GM21381 (cell line): ENCODE results near the gene MSLN.
A peak's percentile ranks its signal among the peaks of the same experiment; 100 is the strongest.
"Not testable (repeated sequence)": the region's sequence is repeated elsewhere in the genome, so short reads cannot be mapped to it uniquely, and the experiment has no call there.

Source experiments
- ATAC-seq: cut with Tn5 transposase; IDR thresholded peaks from one replicate; pipeline ENCODE4 v1.9.1; 2021; ENCODE audit warnings: mild to moderate bottlenecking, moderate library complexity; ENCODE audit not compliant: unreplicated experiment

Gene MSLN

GRCh38 chr16:760545-761343 is at the start of gene MSLN:
MSLN (plus strand) TSS chr16:760734; CDS start chr16:762681, 1,947 bp downstream.
- no peak for ATAC-seq

GRCh38 chr16:711084-711483 is 49.5 kb upstream of the MSLN start:
- ATAC-seq, result no peak

- ATAC-seq, result no peak
Observed at GRCh38 chr16:711548-712320, 48.8 kb upstream of the MSLN start.

- not testable (repeated sequence) for ATAC-seq
Observed at GRCh38 chr16:712740-713250, 47.7 kb upstream of the MSLN start.

- ATAC-seq, result no peak
Observed at GRCh38 chr16:714079-714478, 46.5 kb upstream of the MSLN start.

GRCh38 chr16:714558-715476 is 45.7 kb upstream of the MSLN start, which contains the start of gene METRN:
METRN (plus strand) TSS chr16:715118; CDS start chr16:715290, 172 bp downstream.
- peak; percentile 72 for ATAC-seq

- peak; percentile 12 for ATAC-seq
Observed at GRCh38 chr16:715477-716199, 44.9 kb upstream of the MSLN start.

GRCh38 chr16:716200-716568 is 44.4 kb upstream of the MSLN start:
- ATAC-seq, result no peak

- ATAC-seq, result no peak
Observed at GRCh38 chr16:716768-717325, 43.7 kb upstream of the MSLN start.

GRCh38 chr16:717450-718245 is 42.9 kb upstream of the MSLN start:
- no peak for ATAC-seq

GRCh38 chr16:718389-718788 is 42.1 kb upstream of the MSLN start:
- no peak for ATAC-seq

GRCh38 chr16:718922-719321 is 41.6 kb upstream of the MSLN start:
- no peak for ATAC-seq

GRCh38 chr16:719815-720446 is 40.6 kb upstream of the MSLN start:
- no peak for ATAC-seq

- peak; percentile 16 for ATAC-seq
Observed at GRCh38 chr16:720447-720989, 40.0 kb upstream of the MSLN start.

GRCh38 chr16:720990-721764 is 39.4 kb upstream of the MSLN start, which contains the start of gene ANTKMT:
ANTKMT (plus strand) TSS chr16:721146; CDS start chr16:721275, 129 bp downstream.
- peak; percentile 68 for ATAC-seq

GRCh38 chr16:721765-722540 is 38.6 kb upstream of the MSLN start:
- no peak for ATAC-seq
